ENCODE results near the gene RLF.

The RLF gene

DNA sequence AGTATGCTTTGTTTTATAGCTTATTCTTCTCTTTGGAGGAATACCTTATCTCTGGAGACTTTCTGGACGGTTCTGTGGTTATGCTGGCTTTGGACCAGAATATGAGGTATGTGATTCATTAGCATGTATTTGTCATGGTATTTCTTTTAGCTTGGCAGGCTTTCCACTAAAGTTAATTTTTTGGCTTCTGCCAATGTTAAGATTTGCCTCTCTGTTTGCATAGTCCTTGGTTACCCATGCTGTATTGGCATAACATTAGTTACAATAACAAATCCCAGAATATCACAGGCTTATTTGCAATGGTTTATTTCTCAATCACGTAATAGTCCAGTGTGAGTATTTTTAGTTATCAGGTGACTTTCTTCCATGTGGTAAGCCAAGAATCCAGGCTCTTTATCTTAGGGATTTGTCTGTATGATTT is 106.6 kb downstream of the RLF start:
- TF ChIP-seq, protein P1, sequence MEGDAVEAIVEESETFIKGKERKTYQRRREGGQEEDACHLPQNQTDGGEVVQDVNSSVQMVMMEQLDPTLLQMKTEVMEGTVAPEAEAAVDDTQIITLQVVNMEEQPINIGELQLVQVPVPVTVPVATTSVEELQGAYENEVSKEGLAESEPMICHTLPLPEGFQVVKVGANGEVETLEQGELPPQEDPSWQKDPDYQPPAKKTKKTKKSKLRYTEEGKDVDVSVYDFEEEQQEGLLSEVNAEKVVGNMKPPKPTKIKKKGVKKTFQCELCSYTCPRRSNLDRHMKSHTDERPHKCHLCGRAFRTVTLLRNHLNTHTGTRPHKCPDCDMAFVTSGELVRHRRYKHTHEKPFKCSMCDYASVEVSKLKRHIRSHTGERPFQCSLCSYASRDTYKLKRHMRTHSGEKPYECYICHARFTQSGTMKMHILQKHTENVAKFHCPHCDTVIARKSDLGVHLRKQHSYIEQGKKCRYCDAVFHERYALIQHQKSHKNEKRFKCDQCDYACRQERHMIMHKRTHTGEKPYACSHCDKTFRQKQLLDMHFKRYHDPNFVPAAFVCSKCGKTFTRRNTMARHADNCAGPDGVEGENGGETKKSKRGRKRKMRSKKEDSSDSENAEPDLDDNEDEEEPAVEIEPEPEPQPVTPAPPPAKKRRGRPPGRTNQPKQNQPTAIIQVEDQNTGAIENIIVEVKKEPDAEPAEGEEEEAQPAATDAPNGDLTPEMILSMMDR (IDR thresholded peaks at IDR 0.05; ENCODE audit: insufficient read depth, low read depth, low read length, missing control alignments) = no peak
- DNase-seq (ENCODE audit: low read depth) = no peak
- H3K4me3 ChIP-seq (ENCODE audit: low read depth, low read length) = no peak overlapping the region

DNA sequence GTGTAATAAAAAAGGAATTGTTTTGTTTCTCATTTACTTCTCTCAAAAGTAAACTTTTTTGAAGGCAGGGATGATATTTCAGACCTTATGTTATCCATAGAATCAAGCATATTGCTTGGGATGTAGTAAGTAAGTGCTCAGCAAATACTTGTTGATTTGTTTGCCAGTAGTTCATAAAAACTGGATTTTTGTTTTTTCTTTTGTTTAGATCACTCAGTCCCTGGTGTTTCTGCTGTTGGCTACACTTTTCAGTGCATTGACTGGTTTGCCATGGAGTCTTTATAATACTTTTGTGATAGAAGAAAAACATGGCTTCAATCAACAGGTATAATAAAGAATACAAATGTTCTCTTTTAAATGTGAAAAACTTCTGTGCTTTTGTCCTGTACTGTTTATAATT is 107.0 kb downstream of the RLF start:
- no peak for DNase-seq (ENCODE audit: low read depth)
- no peak overlapping the region for H3K4me3 ChIP-seq (ENCODE audit: low read depth, low read length)
- TF ChIP-seq, protein P1 (IDR thresholded peaks at IDR 0.05; ENCODE audit: insufficient read depth, low read depth, low read length, missing control alignments) = no peak

DNA sequence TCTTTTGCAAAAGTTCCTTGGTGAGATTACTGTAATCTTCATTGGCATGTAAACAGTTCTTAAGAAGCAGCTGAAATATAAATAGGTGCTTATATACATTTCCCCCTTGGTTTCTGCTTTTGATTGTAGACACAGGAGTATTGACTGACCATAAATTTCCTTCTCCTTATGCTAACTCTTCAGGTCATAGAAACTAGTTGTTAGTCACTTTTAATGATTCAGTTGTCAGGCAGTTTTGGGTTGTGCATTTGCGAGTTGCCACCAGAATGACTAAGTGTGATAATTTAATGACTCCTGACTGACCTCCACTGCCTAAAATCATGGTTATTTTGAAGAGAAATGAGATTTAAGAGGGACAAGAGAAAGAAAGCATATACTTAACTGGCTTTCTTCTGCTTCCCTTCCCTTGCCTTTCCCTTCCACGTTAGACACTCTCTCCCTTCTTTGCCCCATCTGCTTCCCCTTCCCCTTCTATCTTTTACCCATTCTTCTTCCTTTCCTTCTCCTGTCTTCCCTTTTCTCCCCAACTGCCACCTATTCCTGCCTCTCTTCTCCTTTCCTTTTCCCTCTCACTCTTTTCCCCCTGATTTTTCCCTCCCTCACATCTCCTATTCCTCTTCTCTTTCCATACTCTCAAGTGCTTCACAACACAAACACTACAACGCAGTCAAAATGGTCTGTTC is 109.1 kb downstream of the RLF start:
- H3K4me3 ChIP-seq (ENCODE audit: low read depth, low read length) = no peak overlapping the region
- DNase-seq (ENCODE audit: low read depth) = no peak
- TF ChIP-seq, protein P1 (IDR thresholded peaks at IDR 0.05; ENCODE audit: insufficient read depth, low read depth, low read length, missing control alignments) = no peak

GRCh38 chr1:40272653-40273213 is 111.5 kb downstream of the RLF start:
- TF ChIP-seq, protein P1 (IDR thresholded peaks at IDR 0.05; ENCODE audit: insufficient read depth, low read depth, low read length, missing control alignments) = no peak
- DNase-seq (ENCODE audit: low read depth) = no peak

DNA sequence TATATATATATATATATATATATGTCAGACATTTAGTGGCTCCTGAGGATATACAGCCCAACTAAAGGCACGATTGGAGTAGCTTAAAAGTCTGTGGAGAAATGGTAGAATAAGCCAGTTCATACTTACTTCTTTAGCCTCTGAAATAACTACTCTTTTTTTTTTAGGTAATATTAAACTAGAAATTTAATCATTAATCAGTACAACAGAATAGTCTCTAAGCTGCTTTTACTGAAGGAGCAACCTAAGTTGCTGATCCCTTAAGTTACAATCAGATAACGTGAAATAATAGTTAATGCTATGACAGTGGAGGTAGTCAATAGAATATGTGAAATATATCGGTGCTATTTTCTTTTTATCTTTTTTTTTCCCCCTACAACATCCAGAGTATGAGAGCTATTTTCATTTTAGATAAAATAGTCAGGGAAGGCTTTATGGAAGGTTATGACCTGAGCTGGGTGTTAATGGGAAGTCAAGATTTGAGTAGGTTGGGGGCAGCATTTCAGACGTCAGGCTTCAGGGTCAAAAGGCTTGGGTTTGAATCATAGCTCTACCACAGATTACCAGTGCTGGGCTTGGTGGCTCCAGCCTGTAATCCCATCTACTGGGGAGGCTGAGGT is 112.5 kb downstream of the RLF start:
- H3K4me3 ChIP-seq (ENCODE audit: low read depth, low read length) = no peak overlapping the region
- TF ChIP-seq, protein P1 (IDR thresholded peaks at IDR 0.05; ENCODE audit: insufficient read depth, low read depth, low read length, missing control alignments) = no peak
- no peak for DNase-seq (ENCODE audit: low read depth)

More at GRCh38 chr1:40272653-40273213, 111.5 kb downstream of the RLF start:
- no peak overlapping the region for H3K4me3 ChIP-seq (ENCODE audit: low read depth, low read length)

GRCh38 chr1:40274331-40274730 is 113.1 kb downstream of the RLF start:
- no peak for DNase-seq (ENCODE audit: low read depth)
- no peak overlapping the region for H3K4me3 ChIP-seq (ENCODE audit: low read depth, low read length)
- TF ChIP-seq, protein P1 (IDR thresholded peaks at IDR 0.05; ENCODE audit: insufficient read depth, low read depth, low read length, missing control alignments) = no peak
